GM19193 (cell line): ENCODE results near the gene COL4A2.

Source experiments
- POLR2A ChIP-seq: IDR thresholded peaks from 4 replicates; pipeline ENCODE4 v1.6.1; 2011; ENCODE audit not compliant: insufficient read depth, insufficient read length; ENCODE audit errors: extremely low read depth

The COL4A2 gene

DNA sequence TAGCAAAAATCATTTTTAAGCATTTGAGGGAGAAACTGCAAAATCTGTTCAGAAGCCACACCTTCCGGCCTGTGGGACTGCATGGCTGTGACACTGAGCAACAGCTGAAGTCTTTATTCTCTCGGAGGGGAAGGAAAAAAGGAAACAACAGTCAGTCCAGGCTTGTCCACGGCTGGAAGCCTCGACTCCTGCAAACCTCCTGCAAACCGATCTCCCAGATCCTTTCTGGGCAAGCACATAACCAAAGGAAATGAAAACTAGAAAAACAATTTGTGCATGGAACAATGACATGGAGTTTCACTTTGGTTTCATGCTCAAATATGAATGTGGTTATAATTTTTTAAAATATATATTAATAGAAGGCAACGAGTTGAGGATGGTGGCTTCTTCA is 1.1 kb upstream of the COL4A2 start:
- TF ChIP-seq POLR2A, result no peak

DNA sequence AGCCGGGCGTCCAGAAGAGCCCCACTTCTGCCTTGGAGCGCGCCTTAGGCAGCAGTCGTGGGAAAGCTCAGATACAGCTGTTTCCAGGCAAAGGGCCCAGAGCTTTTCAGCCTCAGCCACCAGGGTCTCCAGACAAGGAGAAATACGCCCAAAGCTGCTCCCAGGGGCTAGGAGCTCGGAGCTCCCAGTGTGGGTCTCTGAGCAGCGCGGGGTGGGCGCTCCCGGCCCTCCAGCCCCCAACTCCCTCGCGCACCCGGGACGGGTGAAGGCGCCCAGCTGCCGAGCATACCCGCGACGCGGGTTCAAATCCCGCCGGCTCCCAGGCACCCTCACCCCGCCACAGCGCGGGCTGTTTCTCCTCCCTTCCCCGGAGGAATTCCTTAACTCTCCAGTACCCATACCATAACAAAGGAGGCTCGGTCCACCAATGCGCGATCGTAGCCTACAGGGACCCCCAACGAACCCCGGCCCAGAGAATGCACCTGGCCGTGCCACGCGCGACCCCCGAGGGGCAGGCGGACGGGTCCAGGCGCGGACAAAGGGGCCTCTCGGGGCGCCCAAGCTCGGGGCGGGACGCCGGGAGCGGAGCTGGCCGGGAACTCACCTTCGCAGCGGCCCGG is 634 bp upstream of the COL4A2 start:
- TF ChIP-seq POLR2A, result no peak

DNA sequence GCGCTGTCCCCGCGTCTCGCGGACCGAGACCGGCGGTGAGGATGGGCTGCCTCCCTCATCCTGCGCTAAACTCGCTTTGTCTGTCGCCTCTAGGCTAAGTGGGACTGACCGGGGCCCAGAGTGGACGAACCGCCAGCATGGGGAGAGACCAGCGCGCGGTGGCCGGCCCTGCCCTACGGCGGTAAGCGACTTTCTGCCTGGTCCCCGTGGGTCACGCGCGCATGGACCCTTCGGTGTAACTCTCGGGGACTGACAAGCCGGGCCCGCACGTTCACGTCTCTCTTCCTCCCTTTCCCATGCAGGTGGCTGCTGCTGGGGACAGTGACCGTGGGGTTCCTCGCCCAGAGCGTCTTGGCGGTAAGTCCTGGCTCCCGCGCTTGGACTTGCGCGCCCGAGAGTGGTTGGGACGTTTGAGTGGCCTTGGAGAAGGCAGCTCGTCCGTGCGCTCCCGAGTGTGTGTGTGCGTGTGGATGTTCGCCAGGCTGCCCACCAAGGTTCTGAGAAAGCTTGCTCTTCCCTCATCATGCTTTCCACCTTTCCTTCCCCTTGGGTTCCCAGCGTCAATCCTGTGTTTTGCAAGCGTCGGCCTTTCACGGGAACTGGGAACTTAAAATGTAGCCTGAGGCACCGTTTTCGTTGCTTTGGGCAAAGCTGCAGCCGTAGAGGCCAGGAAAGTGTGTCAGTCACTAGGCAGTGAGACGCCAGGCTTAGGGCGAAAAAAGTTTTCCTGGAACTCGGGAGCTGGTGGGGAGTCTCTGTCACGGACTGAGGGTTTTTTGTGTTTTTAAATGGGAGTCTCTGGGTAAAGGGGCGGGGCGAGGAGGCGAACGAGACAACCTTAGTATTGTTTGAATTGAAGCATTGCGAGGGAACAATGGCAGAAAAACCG is 927 bp downstream of the COL4A2 start:
- TF ChIP-seq POLR2A, result no peak

DNA sequence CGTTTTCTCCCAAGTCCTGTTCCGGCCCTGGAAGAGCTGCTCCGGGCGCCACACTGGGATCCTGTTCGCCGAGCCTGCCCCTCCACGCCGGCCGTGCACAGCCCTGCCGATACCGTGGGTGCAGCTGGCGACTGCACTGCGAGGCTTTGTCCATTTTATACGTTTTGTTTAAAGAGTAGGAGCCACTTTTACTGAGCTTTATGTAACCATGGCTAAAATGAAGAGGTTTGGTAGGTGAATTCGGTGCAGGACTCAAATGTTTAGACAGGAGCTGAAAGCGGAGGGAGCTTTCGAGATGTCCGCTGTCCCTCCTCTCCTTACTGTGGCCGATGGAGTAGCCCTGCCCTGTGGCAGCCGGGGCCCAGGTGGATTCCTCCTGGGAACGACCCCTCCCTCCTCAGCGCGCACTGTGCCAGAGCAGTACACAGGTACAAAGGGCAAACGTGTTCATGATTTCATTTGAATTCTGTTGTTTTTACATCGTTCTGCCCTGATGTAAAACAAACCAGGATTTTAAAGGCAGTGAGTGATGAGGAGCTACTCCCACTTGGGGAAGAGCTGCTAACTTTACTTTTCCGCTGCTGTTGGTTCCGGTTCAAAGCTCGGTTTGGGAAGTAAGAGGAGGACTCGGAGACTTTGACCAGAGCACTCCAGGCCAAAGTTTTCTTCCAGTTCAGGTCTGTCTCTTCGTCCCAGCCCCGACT is 1.7 kb downstream of the COL4A2 start:
- TF ChIP-seq POLR2A, result no peak

DNA sequence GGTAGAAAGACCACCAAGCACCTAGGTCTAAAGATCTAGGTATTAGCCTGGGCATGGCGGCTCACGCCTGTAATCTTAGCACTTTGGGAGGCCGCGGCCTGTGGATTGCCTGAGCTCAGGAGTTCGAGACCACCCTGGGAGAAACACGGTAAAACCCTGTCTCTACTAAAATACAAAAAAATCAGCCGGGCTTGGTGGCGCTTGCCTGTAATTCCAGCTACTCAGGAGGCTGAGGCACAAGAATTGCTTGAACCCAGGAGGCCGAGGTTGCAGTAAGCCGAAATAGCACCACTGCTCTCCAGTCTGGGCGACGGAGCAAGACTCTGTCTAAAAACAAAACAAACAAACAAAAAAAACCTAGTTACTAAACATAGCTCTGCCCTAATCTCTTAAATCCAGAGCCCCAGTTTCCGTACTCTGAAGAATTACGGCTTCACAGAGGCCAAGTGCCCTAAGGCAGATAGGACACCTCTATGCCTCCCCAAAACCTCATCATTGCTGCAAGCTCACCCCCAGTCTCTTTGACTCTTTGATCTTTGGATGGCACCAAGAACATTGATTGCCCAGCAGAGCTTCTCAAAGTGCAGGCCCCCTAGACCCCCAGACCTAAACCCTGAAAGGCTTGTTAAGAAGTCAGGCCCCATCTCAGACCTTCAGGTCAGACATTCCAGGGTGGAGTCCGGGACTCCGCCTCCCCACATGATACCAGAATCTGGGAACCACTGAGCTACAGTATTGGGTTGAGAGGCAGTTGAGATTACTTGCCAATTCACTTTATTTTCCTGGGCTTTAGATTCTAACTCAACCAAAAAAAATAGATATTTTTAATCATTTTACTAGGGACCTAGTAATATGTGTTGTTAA is 2.8 kb downstream of the COL4A2 start:
- no peak for TF ChIP-seq POLR2A

DNA sequence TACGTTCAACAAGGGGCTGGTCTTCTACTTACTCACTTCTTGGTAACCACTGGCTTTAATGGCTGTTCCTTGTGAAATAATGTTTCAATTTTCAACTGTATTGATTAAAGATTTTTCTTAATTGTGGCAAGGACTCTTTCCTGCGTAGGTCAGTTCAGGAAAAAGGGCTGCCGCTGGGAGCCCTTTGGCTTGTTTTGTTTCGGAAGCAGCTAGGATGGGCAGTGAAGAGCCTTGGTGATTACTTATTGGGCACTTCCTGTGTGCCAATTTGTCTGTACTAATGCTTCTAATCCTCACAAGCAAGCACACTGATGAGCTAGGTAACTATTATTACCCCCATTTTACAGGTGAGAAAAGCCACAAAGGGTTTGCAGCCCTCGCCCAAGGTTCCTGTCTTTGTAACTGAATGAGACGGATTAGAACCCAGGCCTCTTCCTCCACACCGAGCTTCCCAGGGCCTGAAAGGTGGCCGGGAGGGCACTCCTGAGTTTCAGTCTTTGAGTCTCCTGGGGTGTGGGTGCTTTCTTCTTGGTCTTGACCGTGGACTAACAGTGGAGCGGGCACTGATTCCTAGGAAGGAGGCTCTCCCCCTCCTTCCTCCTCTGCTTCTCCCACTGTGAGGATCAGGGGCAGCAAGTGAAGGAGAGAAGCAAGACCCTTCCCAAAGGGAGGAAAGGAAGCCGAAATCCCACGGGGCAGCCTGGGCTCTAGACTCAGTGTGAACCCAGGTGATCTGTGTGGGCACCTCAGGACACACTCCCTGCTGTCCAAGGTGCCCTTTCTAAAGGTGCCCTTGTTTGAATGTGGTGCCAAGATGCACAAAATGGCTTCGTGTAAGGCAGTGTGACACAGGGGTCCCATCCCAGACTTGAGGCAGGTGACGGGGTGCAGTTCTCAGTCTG is 3.7 kb downstream of the COL4A2 start:
- TF ChIP-seq POLR2A, result no peak

DNA sequence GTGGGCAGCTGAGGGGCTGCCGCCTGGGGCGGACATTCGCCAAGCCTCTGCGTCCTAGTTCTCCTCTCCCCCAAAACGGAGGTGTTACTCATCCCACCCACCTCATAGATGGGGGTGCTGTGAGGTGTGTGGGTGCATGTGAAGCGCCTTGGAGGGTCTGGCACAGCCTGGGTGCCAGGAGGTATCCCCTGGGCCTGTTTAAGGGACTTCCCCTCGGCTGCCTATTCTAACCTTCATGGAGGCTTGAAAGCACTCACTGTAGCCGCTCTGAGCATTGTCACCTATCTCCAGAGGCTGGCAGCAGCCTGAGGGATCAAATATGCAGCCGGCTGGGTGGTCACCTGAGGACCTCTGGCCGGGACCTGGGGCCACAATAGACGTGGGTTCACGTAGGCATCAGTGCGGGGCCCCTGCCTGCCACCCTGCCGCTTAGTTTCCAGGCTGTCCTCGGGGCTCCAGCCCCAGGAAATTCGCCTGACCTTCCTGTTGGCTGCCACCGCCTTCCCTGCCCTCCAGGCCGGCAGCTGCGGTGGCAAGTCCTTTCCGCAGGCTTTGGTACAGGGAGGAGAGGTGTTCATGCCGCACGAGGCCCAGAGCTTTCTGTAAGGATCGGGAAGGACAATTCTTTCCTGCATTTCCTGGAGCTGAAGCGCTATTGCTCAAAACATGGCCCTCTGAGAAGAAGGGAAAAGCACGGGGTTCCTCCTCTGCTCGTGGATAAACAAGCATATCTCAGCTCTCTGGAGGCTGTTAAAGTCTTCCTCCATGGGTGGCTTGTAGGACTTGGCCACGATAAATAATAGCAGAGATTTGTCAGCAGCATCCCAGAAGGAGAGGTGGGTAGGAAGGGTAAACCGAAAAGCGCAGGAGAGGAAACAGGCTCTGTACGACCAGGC is 4.6 kb downstream of the COL4A2 start:
- TF ChIP-seq POLR2A, result no peak

DNA sequence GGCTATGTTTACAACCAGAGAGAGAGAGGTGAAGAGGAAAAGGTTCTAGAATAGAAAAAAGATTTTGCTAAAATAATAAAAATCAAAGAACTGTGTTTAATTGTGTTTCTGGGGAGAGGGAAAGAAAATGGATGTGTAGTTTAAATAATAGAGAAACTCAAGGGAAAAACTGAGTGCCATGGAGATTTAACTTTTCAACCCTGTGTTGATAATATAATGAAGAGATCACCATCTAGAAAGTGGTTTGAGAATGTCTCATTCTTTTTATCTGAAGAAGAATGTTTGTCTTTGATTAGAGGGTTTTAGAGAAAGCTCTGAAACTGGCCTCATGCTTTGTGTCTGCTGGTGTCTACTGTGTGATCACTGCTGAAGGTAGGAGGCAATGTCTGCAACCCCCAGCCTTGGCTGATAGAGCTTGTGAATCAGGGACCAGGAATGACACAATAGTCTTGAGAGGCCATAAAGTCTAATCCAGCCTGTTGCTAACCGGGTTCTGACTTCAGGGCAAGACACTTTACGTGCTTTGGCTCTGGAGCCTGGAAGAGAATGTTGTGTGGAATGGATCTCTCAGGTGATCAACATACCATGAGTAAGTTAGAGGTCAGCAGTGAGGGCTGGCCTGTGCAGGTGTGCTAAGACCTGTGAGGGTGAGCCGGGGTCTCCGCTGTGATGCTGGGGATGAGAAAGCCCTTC is 5.4 kb downstream of the COL4A2 start:
- no peak for TF ChIP-seq POLR2A

DNA sequence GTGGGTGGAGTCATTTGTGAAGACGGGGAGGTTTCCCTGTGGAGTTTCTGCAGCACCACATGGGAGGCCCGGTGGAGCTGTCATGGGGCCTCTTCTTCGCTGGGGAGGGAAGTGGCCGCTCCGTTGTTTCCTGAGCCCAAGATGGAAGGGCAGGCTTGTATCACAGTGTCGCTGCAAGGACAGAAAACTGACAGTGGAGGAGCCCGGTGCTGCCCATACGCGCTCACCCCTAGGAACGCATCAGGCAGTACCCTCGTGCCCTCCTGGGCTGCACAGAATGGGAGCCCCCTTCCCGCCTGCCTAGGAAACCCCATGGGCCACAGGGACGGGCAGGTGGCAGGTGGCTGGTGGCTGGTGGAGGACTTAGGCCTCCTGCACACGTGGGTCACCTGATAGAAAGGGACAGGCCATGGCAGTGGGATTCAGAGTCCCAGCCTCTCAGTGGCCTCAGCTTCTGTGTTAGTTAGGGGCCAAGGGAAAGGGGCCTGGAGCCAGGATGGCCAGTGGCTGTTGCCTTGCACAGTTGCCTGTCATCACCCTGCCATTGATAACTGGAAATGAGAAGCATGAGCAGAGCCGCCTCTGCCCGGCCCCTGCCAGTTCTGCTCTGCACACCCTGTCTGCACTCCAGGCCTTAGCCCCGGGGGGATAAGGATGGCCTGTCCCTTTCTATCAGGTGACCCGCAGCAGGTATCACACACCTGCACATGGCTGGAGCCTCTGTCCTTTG is 7.6 kb downstream of the COL4A2 start:
- TF ChIP-seq POLR2A, result no peak

DNA sequence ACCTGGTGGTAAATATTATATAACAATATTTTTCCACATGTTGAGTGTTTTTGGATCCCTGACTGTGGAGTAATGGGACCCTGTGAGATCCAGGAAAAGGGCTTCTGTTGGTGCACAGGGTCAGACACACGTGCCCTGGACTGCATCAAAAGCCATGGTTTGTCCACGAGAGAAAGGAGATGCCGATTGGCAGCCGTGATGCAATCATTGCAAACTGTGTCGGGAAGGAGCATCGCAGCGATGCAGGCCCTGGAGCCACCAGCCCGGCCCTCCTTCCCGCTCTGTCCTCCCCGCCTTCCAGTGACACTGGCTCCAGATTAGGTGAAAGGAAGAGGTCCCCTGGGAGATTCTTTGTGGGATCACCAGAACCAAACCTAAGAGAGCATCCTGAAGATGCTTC is 9.1 kb downstream of the COL4A2 start:
- TF ChIP-seq POLR2A, result no peak

DNA sequence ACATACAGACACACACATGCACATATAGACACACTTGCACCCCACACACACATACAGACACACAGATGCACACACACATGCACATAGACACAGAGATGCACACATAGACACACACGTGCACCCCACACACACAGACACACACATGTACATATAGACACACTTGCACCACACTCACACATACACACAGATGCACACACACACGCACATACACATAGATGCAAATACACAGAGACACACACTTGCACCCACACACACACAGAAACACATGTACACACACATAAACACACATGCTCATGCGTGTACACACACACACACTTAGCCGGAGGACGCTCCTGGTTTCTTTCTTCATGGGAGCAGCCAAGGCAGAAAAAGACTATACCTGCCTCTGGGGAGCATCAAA is 10.0 kb downstream of the COL4A2 start:
- no peak for TF ChIP-seq POLR2A

DNA sequence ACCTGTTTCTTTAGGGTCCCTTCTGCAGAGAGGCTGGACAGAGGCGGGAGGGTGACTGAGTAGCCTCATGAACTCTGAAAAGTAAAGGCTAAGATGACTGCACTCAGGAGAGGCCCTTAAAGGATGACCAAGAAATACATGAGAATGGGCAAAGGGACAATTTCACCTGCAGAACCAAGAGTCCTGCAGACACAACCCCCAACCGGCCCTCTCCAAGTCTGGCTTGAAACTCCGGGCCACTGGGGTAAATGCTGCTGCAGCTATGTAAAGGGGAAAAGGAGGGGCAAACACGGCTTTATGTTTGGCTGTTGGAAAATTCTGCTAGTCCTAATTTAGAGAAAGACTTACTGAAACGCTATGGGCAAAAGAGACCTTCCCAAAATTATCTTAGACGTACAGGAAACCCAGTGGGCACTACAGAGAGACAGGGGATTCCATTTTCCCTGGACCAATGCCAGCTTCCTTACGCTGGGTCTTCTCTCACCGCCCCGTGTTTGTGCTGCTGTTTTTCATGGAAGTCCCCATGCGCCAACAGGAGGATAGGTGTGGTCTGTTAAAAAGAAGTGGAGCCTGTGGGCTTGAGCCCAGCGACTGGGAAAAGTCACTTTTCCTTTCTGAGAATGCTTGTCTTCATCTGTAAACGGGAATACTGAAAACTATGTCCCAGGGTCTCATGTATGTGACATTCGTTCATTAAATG is 10.6 kb downstream of the COL4A2 start:
- TF ChIP-seq POLR2A, result no peak

DNA sequence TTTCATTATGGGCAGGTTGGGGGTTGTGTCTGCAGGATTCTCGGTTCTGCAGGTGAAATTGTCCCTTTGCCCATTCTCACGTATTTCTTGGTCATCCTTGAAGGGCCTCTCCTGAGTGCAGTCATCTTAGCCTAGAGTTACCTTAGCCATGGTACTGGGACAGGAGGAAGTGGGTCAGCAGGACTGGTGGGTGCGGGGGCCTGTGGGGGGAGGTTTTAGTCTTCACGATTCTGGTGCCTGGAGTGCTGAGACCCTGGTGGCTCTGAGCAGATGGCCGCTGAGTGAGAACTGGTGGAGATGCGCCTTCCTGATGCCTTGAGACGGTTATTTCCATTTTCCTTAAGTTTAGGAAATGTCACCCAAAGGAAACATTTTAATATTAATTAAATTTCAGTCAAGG is 11.8 kb downstream of the COL4A2 start:
- TF ChIP-seq POLR2A, result no peak
